ENCODE measurements around the gene TSPAN15.

TSPAN15 gene

DNA sequence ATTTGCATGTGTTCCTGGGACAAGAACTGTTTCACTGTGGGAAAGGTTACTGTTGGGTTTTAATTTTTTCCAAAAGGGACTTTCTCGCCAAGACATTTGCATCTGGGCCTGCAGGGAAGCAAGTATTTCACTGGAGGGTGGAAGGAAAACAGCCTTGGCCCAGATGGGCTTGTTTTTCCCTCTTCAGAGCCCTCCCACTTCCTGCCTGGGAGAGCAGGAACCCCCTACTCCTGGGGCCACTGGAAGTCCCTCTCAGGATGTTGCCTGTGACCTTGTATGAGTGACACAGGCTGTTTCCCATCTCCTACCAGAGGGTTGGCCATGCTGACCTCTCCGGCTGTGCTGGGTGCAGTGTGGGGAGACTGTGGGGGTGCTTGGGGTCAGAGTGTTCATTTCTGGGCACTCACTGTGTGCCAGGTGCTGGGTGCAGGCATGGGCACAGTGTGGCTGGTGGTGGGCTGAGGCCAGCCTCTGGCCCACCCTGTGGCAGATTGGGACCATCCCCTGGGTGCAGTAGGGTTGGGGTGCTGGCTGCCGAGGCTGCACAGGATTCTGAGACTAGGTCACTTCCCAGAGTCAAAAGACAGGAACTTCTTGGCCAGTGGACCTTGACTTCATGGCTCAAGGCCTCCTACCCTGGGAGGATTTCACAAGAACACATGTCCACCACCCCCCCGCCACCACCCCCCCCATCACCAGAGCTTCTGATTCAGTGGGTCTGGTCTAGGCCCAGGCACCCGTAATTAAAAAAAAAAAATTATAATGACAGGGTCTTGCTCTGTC, 10.2 kb downstream of the TSPAN15 start:
- DNase-seq (ENCODE audit: low read depth, low spot score), result no peak
- H3K27ac ChIP-seq, result no peak overlapping the region

DNA sequence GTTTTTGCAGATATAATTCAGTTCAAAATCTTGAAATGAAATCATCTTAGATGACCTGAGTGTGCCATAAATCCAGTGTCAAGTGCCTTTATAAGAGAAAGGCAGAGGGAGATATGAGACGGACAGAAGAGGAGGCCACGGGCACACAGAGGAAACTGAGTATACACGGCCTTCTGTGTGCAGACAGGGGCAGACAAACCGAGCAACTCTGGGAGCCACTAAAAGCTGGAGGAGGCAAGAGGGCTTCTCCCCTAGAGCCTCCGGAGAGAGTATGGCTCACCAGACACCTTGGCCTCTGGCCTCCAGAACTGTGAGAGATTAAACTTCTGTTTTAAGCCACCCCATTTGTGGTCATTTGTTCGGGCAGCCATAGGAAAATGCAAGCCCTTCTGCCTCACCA, 12.6 kb downstream of the TSPAN15 start:
- no peak for DNase-seq (ENCODE audit: low read depth, low spot score)
- H3K27ac ChIP-seq, result no peak overlapping the region

DNA sequence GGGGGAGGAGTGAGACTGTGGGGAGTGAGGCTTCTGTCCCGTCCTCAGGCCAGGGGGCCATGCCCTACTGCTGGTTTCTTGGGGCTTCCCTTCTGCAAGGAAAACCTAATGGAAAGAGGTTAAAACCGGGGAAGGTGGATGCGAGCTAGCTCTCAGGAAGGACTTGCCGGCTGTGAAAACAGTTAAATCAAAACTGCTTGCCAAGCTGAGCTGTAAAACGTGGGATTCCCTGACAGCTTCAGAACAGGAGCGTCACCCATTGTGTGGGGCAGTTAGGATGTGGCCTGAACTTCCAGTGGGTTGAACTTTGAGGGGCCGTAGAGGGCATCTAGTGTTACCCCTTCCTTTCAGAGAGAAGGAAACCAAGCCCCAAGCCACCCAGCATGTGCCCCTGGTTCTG, 13.1 kb downstream of the TSPAN15 start:
- no peak for DNase-seq (ENCODE audit: low read depth, low spot score)
- no peak overlapping the region for H3K27ac ChIP-seq

DNA sequence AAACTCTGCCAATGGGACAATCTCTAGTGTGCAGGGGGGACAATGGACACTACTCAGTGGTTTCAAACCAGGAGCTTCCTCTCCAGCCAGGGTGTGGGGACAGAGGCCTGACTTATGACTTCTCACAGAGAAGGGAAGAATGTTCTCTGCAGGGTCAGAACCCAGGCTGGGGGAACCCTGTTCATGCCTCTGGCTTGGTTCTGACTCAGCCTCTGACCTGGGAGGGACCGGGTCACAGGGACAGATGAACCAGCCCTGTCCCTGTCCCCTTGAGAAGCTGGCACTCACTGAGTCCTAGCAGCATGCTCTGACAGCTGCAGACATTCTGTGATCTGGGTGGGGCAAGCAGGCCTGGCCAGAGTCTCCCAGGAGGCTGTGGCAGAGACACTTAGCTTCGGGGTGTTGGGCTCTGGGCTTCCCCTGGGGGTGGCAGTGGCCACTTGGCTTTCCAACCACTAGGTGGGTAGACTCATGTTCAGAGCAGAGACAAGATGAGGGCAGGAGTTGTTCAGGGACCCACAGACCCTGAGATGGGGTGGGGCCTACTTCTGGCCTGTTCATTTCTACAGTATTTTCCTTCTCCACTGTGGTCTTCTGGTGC, 13.6 kb downstream of the TSPAN15 start:
- DNase-seq (ENCODE audit: low read depth, low spot score), result no peak
- no peak overlapping the region for H3K27ac ChIP-seq

DNA sequence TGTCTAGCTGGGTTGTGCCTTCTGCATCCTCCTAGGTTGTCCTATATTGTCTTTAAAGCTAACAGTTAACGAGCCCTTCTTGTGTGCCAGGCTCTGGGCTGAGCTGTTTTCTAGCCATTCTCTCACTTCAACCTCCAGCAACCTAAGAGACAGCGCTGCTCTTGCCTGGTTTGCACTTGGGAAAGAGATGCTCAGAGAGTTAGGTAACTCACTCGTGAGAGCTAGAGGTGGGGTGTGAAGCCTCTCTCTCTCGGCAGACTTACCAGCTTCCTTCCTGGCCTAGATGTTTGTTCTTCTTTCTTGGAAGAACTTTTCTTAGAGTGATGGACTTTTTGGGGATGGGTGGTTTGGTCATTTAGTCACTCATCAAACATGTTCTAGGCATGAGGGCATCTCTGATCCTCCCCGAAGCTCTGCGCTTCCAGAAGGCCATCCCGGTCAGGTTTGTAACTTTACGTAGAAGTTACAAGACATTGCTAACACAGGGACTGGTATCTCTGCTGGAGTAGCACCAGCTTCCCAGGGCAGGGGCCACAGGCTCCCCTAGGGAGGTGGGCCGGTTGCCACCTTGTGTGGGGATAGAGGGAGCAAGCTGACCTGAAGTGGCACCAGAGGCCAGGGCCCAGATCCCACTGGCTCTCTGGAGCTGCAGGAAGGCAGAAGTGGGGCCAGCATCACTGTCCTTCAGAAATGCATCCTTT, 14.3 kb downstream of the TSPAN15 start:
- no peak for DNase-seq (ENCODE audit: low read depth, low spot score)
- H3K27ac ChIP-seq, result no peak overlapping the region

DNA sequence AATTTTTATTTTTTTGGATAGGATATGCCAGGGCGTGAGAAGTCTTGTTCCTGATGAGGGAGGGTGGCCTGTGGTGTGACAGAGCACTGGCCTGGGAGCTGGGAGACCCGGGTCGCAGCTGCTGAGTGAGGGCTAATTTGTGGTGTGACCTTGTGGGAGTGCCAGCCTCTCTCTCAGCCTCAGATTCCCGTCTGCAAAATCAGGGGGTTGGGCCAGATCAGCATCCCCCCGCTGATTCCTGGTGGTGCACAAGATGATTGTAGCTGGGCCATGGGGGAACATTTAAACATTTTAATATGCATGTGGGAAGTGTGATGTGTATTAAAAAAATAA, 14.9 kb downstream of the TSPAN15 start:
- no peak overlapping the region for H3K27ac ChIP-seq
- DNase-seq (ENCODE audit: low read depth, low spot score), result no peak

DNA sequence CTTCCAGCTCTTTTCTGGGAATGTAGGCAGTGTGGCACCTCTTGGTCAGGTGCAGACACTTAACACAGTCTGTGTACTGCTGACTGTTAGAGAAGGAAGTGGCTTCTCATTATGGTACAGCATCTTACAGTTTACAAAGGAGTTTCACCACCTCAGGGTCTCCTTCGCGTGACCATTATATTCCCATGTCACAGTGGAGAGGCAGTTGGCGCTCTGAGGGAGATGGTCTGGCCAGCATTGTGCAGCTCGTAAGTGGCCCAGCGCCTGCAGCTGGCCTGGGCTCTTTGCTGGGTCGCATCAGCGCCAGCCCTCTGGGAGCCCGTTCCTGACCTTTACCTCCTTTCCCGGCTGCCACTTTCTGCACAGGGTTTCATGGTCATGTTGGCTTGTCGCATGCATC, 15.4 kb downstream of the TSPAN15 start:
- no peak overlapping the region for H3K27ac ChIP-seq
- DNase-seq (ENCODE audit: low read depth, low spot score), result no peak

DNA sequence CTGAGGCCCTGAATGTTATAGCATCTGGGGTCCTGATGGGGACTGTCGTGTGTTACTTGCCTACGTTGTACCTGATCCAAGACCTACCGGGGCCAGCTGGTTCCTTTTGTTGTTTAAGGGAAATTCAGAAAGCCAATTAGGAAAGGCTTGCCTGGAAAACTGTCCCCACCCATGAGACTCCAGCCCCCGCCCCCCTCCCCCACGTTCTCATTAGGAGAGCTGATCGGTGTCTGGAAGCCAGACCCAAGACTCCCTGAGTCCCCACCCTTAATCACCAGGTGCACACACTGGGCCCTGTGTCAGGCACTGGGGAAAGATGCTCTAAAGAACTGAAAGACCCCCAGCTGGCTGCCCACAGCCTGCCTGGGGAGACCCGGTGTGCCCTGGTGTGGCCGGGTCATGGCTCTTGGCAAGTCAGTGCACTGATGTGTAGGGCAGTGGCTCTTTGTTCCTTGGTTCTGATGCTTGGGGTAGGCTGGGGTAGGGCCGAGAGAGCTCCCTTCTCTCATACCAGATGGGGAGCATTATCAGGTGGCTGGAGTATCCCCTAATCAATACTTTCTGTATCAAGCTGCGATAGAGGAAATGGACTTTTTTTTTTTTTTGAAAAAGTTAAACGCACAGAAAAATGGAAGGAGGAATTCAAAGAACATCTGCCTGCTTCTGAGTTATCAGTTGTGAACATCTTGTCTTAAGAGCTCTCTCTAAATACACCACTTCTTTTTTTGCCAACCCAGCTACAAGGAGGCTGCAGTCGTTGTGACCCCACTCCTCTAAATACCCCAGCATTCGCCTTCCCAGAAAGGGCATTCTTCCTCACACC, 16.9 kb downstream of the TSPAN15 start:
- no peak overlapping the region for H3K27ac ChIP-seq
- no peak for DNase-seq (ENCODE audit: low read depth, low spot score)

DNA sequence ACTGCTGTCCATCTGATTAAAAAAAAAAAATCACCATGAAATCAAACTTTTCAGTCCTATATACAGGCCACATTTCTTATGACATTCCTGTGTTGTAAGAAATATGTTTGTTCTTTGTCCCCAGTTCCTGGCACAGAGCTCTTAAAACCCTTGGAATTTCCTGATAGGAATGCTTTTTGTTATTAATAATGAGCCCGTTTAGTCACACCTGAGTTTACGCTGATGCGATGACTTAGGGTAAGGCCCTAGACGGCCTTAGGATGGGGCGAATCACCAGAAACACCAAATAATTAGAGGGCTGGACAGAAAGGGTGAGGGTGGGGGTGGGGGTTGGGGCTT, 17.5 kb downstream of the TSPAN15 start:
- DNase-seq (ENCODE audit: low read depth, low spot score), result no peak
- no peak overlapping the region for H3K27ac ChIP-seq

DNA sequence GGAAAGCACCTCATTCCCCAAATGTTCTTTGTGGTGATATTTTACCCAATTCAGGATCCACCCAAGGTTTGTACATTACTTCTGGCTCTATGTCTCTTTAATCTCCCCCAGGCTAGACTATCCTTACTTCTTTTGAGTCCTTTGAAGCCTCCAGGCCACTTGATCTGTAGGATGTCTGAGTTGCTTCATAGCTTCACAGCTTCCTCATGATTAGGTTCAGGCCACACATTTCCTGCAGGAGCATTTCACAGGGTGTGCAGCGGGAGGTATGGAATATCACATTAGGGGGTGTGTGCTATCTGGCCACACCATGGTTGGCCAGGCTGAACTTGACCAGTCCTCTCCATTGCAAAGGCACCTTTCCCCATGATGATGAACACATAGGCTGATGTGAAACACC, 18.7 kb downstream of the TSPAN15 start:
- DNase-seq (ENCODE audit: low read depth, low spot score), result no peak
- H3K27ac ChIP-seq, result no peak overlapping the region

DNA sequence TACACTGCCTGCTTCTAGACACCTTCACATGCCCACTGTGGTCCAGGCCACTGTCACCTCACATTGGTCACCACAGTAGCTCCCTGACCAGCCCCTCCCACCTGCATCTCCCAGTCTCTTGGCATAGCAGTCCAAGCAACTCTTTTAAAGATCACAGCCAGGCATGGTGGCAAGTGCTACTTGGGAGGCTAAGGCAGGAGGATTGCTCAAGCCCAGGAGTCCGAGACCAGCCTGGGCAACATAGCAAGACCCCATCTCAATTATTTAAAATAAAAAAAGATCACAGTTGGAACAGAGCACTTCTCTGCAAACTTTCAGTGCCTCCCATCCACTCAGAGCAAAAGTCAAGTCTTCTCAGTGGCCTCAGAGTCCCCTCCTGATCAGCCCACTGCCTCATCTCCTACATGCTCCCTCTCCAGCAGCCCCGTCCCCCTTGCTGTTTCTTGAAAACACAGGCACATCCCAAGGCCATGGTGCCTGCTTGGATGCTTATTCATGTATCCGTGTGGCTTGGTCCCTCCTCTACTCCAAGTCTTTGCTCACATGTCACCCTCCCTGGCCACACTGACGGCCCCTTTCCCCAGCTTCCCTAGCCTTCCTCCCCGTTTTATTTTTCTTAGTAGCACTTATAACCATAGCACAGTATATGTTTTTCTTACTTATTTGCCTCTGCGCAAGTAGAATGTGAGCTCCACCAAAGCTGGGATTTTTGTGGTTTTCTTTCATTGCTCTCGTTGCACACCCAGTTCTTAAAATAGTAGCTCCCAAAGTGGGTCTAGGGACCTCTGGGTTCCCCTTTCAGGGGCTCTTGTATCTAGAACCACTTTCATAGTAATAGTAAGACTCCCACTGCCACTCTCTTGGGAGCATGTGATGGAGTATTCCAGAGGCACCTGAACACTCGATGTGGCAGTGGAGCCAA, 19.5 kb downstream of the TSPAN15 start:
- DNase-seq (ENCODE audit: low read depth, low spot score), result no peak
- no peak overlapping the region for H3K27ac ChIP-seq

DNA sequence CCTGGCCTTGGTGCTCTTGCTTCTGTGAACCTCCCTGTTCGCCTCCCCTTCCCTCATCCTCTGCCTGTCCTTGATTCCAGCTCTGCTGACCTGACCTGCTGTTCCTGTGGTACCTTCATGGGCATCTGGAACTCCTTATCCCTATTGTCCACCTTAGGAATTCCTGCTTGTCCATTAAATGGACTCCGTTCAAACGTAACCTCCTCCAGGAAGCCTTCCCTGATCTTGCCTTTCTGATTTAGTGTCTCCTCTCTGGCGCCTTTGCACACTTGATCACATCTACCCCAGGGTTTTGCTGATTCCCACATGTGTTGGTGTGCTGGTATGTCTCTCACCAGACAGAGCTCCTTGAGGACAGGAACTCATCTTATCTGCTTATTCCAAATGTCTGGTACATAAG, 20.9 kb downstream of the TSPAN15 start:
- DNase-seq (ENCODE audit: low read depth, low spot score), result no peak
- H3K27ac ChIP-seq, result no peak overlapping the region

DNA sequence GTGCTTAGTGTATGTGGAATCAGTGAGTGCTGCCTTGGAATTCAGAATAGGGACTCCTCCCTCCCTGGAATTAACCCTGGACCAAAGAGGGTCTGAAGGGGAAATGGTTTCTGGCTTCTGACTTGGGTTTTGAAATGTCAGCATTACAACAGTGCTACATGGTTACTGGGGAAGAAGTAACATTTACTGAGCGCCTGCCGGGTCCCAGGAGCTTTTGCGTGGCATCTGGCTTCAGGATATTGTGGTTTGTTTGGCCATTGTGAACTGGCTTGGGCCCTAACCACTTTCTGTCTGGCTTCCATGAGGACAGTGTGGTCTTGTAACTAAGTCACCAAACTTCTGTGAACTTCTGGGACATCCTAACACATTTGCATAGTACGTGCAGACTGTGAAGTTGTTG, 21.3 kb downstream of the TSPAN15 start:
- DNase-seq (ENCODE audit: low read depth, low spot score), result no peak
- no peak overlapping the region for H3K27ac ChIP-seq

DNA sequence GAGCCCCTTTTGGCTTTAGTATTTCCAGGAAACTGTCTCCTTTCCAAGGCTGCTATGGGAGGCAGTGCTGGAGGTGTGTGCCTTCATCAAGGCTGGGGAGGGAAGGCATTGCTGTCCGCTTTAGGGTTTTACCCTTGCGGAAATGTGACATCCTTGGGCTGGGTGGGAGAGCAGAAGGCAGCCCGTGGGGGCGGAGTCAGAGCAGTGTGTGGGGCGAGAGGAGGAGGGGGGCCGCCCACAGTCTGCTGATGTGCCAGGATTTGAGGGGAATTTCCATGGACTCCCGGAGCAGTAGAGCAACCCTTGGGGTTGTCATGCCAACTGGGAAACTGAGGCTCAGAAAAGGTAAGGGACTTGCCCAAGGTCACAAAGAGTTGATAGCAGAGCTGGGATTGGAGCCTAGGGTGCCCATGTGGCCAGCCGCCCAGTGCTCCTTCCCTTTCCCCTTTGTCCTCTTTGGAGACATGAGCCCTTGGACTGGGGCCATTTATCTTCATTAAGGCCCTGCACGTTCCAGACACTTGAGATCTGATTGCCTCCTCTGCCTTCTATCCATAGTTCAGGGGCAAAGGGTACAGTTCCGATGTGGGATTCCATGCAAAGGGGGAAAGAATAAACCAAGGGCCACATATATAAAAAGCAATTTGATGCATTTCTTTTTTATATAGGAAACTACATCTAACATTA, 22.2 kb downstream of the TSPAN15 start:
- DNase-seq (ENCODE audit: low read depth, low spot score), result no peak
- H3K27ac ChIP-seq, result no peak overlapping the region

DNA sequence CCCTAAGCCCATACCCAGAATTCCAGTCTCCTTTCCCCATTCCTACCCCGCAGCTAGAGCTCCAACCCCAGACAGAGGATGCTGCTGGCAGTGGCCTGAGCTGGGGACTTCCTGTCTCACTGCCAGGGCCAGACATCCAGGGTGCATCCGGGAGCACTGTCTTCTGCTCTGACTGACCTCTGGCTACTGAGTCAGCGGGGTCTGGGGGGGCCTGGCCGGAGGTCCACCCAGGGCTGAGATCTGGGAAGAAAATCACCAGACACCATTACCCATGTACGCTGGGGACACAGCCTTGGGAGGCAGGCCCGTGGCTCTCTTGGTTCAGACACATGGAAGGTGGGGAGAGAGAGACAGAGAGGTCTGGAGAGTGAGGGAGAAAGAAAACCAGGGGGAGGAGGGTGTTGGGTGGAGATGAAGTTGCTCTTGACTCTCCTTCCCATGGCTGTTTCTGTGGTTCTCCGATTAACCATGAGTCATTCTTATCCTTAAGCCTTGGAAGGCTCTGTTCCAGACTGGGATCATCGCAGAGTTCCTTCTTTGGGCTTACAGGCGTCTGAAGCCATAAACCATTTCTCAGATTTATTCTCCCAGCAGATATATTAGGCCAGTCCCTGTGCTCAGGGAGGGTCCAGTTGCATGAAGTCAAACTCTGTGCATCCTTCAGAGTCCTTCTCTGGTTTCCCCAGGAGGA, 23.6 kb downstream of the TSPAN15 start:
- no peak overlapping the region for H3K27ac ChIP-seq
- DNase-seq (ENCODE audit: low read depth, low spot score), result no peak

DNA sequence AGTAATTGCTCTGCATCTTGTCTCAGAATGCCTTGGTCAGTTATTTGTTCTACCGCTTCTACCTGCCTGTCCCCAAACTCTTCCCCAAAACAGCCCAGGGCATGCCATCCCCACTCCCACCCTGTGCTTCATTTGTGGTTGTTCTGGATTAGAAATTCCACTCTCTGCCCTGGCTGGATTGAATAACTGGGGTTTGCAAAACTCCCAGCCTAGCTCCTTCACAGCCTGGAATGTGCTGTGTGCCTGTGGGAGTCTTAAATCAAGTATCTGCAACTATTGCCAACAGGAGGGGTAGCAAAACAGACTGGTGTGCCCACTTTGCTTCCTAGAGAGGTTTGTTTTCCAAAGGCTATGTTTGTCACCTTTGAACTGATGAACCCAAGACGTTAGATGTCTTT, 24.2 kb downstream of the TSPAN15 start:
- H3K27ac ChIP-seq, result no peak overlapping the region
- no peak for DNase-seq (ENCODE audit: low read depth, low spot score)

DNA sequence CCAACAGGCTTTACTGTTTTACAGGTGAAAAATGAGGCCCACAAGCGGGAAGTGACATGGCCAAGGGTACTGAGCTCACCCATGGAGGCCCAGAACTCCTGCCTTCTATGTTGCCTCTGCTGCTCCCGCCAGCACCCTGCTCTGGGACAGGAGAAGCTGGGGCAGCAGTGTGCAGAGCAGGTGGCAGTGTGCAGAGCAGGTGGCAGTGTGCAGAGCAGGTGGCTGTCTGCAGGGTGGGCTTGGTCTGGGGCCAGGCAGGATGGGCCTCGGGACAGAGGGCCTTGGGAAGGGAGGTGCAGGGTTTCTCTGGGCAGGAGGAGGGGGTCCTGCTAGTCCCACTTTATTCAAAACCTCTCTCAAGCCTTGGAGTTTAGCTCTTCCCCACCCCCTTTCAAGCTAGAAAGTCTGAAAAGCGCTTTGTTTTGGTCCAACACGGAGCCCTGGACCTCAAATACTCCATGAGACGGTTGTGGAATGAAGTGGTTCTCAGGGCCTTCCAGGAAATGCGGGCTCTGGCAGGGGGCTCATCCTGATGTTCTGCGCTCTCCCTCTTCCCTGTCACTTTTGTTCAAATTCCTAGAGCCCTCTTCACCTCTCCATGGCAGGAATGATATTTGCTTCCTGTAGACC, 26.8 kb downstream of the TSPAN15 start:
- DNase-seq (ENCODE audit: low read depth, low spot score), result no peak
- H3K27ac ChIP-seq, result no peak overlapping the region

DNA sequence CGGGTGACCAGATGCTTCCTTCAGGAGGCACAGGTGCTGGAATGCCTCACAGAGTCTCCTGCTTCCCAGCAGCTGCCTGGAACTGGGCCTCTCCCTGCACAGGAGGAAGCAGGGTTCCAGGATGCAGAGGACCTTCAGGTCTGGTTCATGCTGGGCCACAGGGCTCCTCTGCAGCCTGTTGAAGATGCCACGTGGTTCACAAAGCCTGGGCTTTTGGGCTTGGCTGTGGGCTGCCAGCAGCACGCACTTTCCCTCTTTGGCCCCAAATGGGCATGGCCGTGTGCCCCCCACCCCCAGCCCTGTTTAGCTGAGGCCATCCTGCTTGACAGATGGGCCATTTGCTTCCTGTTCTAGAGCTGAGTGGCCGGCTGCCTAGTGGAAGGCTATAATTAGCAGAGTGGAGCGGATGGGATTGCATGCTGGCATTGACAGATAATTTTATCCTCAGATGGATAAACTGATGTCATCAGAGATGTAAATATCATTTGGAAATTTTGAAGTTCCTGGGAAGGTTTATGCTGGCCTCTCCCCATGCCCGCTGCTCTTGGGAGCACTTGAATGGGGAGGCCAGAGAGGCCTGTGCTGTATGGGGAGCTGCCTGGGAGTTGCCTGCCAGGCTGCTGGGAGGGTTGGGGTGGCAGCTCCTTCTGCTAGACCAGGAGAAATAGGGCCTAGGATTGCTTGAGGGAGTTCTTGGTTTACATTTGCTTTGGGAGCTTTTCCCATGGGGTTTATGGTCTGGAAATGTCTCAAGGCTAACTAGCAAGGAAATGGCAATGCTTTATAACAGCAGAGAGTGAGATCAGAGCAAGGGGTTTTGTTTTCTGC, 28.2 kb downstream of the TSPAN15 start:
- no peak for DNase-seq (ENCODE audit: low read depth, low spot score)
- no peak overlapping the region for H3K27ac ChIP-seq
